T-helper 17 cell (primary cell): Measurements from ENCODE around the gene RAB37. TPM values are rescaled to one million over a fixed set of nuclear protein-coding genes. Genes with fewer than 3 reads are reported as not detected.

Experiments used
- ATAC-seq: fragments of 150-1000 bp; cut with Tn5 transposase; 2 replicates; pipeline ENCODE4 v1.10.0; 2021; ENCODE audit warnings: mild to moderate bottlenecking, moderate library complexity
- DNase-seq, 3 donors: peaks; one replicate each; pipeline versions ENCODE4 v3.0.0 to v3.0.0-alpha.2; 2020 to 2021
- H3K9me3 ChIP-seq: one replicate; pipeline ENCODE4 v1.7.0; 2013; ENCODE audit warnings: low read length, mild to moderate bottlenecking; ENCODE audit not compliant: control insufficient read depth, poor library complexity, severe bottlenecking
- H3K27ac Mint-ChIP-seq: one replicate; pipeline ENCODE4 v1.8.0; 2022; ENCODE audit warnings: mild to moderate bottlenecking, moderate library complexity, mixed read lengths
- H3K27me3 Mint-ChIP-seq: one replicate; pipeline ENCODE4 v1.8.0; 2022; ENCODE audit warnings: mixed read lengths
- H3K36me3 Mint-ChIP-seq: one replicate; pipeline ENCODE4 v1.8.0; 2022; ENCODE audit warnings: low read depth, mixed read lengths
- H3K4me1 Mint-ChIP-seq: one replicate; pipeline ENCODE4 v1.8.0; 2022; ENCODE audit warnings: mild to moderate bottlenecking, mixed read lengths
- H3K4me3 Mint-ChIP-seq: one replicate; pipeline ENCODE4 v1.8.0; 2022; ENCODE audit warnings: mild to moderate bottlenecking, moderate library complexity, mixed read lengths
- total RNA-seq, 4 donors: library from RNA in 2 of 4; stranded (reverse) in 2 of 4; gene quantifications; one replicate each; pipeline ENCODE4 v1.2.3 and lab custom pipeline; 2022 to 2026

RAB37 gene
- total RNA-seq, 2 donors from 2014 or later = 41.4 to 83.3 TPM

GRCh38 chr17:74731347-74731605 is 5.8 kb upstream of the RAB37 start:
- no peaks in the 10 kb centered on the region for H3K9me3 ChIP-seq
- H3K4me1 Mint-ChIP-seq = peaks cover 23% of the 10 kb centered on the region
- DNase-seq = no peak
- no peaks in the 10 kb centered on the region for H3K27me3 Mint-ChIP-seq
- no peak overlapping the region for H3K27ac Mint-ChIP-seq
- H3K36me3 Mint-ChIP-seq = no peaks in the 10 kb centered on the region
- no peak for ATAC-seq
- H3K4me3 Mint-ChIP-seq = no peak overlapping the region

GRCh38 chr17:74732042-74732867 is 4.8 kb upstream of the RAB37 start:
- Mint-ChIP-seq H3K27ac (no peak overlapping the region), H3K27me3 (no peaks in the 10 kb centered on the region), H3K4me1 (peaks cover 27% of the 10 kb centered on the region), H3K4me3 (no peak overlapping the region), H3K36me3 (no peaks in the 10 kb centered on the region)
- ATAC-seq = no peak
- H3K9me3 ChIP-seq = no peaks in the 10 kb centered on the region
- no peak for DNase-seq

GRCh38 chr17:74733365-74734122 is 3.5 kb upstream of the RAB37 start:
- no peaks in the 10 kb centered on the region for H3K9me3 ChIP-seq
- peaks cover 31% of the 10 kb centered on the region for H3K4me1 Mint-ChIP-seq
- peak overlapping the region; percentile 49 for H3K27ac Mint-ChIP-seq

GRCh38 chr17:74734256-74734655 is 2.8 kb upstream of the RAB37 start:
- Mint-ChIP-seq H3K36me3 (no peaks in the 10 kb centered on the region), H3K27me3 (no peaks in the 10 kb centered on the region), H3K27ac (peak overlapping the region; percentile 49), H3K4me1 (peaks cover 37% of the 10 kb centered on the region), H3K4me3 (no peak overlapping the region)
- no peak for ATAC-seq
- H3K9me3 ChIP-seq = no peaks in the 10 kb centered on the region
- DNase-seq = no peak

More at GRCh38 chr17:74733365-74734122, 3.5 kb upstream of the RAB37 start:
- ATAC-seq = no peak
- Mint-ChIP-seq H3K27me3 (no peaks in the 10 kb centered on the region), H3K4me3 (no peak overlapping the region), H3K36me3 (no peaks in the 10 kb centered on the region)
- no peak for DNase-seq

GRCh38 chr17:74737299-74738050 is 419 bp downstream of the RAB37 start:
- no peaks in the 10 kb centered on the region for H3K9me3 ChIP-seq
- Mint-ChIP-seq H3K4me3 (peak overlapping the region; percentile 91), H3K27me3 (no peaks in the 10 kb centered on the region), H3K36me3 (no peaks in the 10 kb centered on the region), H3K4me1 (peaks cover 45% of the 10 kb centered on the region), H3K27ac (peak overlapping the region; percentile 93)
- ATAC-seq (peak; percentile 36), DNase-seq (peak in 2 of 3 donors; percentile 35 to 38)

GRCh38 chr17:74738051-74738996 is 1.3 kb downstream of the RAB37 start:
- DNase-seq = peak; percentile 46 to 63 (median 62)
- no peaks in the 10 kb centered on the region for H3K9me3 ChIP-seq
- H3K4me1 Mint-ChIP-seq = peaks cover 53% of the 10 kb centered on the region
- H3K36me3 Mint-ChIP-seq = no peaks in the 10 kb centered on the region
- H3K4me3 Mint-ChIP-seq = peak overlapping the region; percentile 91
- H3K27ac Mint-ChIP-seq = peak overlapping the region; percentile 93
- H3K27me3 Mint-ChIP-seq = no peaks in the 10 kb centered on the region
- ATAC-seq = peak; percentile 83

- Mint-ChIP-seq H3K4me3 (peak overlapping the region; percentile 91), H3K27me3 (no peaks in the 10 kb centered on the region), H3K36me3 (no peaks in the 10 kb centered on the region), H3K27ac (peak overlapping the region; percentile 93), H3K4me1 (peaks cover 63% of the 10 kb centered on the region)
- no peak for ATAC-seq
- H3K9me3 ChIP-seq = no peaks in the 10 kb centered on the region
- DNase-seq = peak in 1 of 3 donors; percentile 37
Observed at GRCh38 chr17:74739227-74739831, 2.3 kb downstream of the RAB37 start.

- ATAC-seq (no peak), DNase-seq (no peak)
- H3K4me1 Mint-ChIP-seq = peaks cover 63% of the 10 kb centered on the region
- H3K9me3 ChIP-seq = no peaks in the 10 kb centered on the region
- peak overlapping the region; percentile 93 for H3K27ac Mint-ChIP-seq
- H3K36me3 Mint-ChIP-seq = no peaks in the 10 kb centered on the region
- peak overlapping the region; percentile 66 for H3K4me3 Mint-ChIP-seq
- H3K27me3 Mint-ChIP-seq = no peaks in the 10 kb centered on the region
Observed at GRCh38 chr17:74740173-74740572, 3.1 kb downstream of the RAB37 start.

- Mint-ChIP-seq H3K36me3 (no peaks in the 10 kb centered on the region), H3K4me3 (peak overlapping the region; percentile 86), H3K27ac (peak overlapping the region; percentile 93), H3K27me3 (no peaks in the 10 kb centered on the region), H3K4me1 (peaks cover 63% of the 10 kb centered on the region)
- H3K9me3 ChIP-seq = no peaks in the 10 kb centered on the region
- ATAC-seq (no peak), DNase-seq (no peak)
Observed at GRCh38 chr17:74740641-74741387, 3.8 kb downstream of the RAB37 start.

- ATAC-seq (peak; percentile 10), DNase-seq (no peak)
- no peaks in the 10 kb centered on the region for H3K9me3 ChIP-seq
- Mint-ChIP-seq H3K4me3 (peak overlapping the region; percentile 86), H3K36me3 (no peaks in the 10 kb centered on the region), H3K4me1 (peaks cover 64% of the 10 kb centered on the region), H3K27ac (peak overlapping the region; percentile 93), H3K27me3 (no peaks in the 10 kb centered on the region)
Observed at GRCh38 chr17:74742153-74742515, 5.1 kb downstream of the RAB37 start.

- H3K4me3 Mint-ChIP-seq = peak overlapping the region; percentile 86
- no peaks in the 10 kb centered on the region for H3K27me3 Mint-ChIP-seq
- H3K9me3 ChIP-seq = no peaks in the 10 kb centered on the region
- no peak for ATAC-seq
- no peak for DNase-seq
- H3K4me1 Mint-ChIP-seq = peaks cover 64% of the 10 kb centered on the region
- H3K27ac Mint-ChIP-seq = peak overlapping the region; percentile 93
- H3K36me3 Mint-ChIP-seq = no peaks in the 10 kb centered on the region
Observed at GRCh38 chr17:74742978-74743545, 6.0 kb downstream of the RAB37 start.
